ENCODE measurements around the gene THADA.
"Not testable (repeated sequence)": the region's sequence is repeated elsewhere in the genome, so short reads cannot be mapped to it uniquely, and the experiment has no call there.

THADA gene

DNA sequence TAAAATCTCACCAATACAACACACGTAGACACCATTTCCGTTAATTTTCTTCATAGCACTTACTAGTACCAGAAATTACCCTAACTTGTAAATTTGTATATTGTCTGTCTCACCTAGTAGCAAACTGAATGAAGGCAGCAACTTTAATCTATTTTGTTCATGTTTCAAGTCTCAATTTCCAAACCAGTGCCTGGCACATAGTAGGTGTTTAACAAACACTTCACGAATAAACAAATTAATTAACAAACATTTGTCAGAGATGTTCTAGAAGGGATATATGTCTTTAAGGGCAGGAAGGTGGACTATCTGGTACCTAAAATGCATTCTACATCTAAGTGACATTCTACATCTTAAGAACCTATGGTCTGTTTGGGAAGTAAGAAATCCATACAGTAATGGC is 963 bp downstream of the THADA start:
- no peak for DNase-seq (ENCODE audit: low read depth in 2 of 2)

DNA sequence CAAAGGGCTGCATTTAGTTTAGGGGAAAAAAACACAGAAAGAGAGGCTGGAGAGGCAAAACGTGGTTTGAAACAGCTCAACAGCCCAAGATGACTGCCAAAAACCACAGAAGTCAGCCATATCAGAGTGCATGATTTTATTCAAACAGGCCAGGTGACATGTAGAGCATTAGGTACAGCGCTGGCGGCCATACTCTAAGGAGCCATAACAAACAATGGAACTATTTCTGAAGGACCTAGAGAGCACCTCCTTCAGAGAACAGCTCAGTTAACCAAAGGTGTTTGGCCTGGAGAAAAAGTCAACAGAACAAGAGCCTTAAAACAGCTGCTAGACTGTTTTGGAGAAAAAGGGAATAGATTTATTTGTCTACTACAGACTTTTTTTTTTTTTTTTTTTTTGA is 2.6 kb downstream of the THADA start:
- DNase-seq (ENCODE audit: low read depth in 2 of 2): no peak

DNA sequence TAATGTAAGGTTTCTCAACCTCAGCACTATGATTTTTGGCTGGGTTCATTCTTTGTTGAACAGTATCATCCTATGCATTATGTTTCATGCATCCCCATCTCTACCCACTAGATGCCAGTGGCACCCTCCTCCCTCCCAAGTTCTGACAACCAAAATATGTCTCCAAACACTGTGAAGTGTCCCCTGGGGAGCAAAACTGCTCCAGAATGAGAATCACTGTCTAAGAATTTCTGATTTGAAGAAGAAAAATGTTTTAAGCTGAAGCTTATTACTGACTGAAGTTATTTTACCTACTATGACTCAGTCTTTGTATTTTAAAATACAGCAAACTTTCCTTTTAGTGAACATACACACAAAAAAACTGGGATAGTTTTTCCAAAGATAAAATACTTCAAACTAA is 3.4 kb downstream of the THADA start:
- peak; percentile 58 to 65 for DNase-seq (ENCODE audit: low read depth in 2 of 2)

GRCh38 chr2:43585708-43586107 is 10.1 kb downstream of the THADA start:
- no peak for DNase-seq (ENCODE audit: low read depth in 2 of 2)

DNA sequence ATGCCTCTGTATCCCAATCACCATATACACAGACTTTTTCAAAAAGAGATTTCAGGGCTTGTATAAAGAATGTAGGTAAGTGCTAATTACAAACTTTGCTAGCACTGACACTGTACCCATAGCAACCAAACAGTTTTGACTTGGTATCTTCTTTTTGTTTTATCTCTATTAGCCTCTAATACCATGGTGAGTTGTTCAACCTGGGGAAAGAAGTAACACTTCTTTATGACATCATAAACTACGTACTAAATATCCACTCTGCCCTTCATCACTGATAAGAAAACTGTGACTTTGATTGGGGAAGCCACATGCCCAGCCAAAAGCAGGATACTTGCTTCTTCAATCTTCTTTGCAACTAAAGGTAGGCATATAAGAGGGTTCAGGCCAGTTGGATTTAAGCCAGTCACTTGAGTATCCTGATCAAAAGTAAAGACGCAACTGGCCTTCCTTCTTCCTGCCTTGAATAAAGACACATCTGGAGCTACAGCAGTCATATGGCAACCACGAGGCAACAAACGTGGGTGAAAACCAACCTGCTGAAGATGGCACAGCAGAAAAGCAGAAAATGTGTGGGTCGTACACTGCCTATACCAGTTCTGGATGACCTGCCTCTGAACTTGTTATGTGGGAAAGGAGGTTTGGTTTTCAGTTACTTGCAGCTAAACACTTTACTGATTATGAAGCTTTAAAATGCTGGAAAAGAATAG is 16.4 kb downstream of the THADA start:
- DNase-seq (ENCODE audit: low read depth in 2 of 2): no peak

DNA sequence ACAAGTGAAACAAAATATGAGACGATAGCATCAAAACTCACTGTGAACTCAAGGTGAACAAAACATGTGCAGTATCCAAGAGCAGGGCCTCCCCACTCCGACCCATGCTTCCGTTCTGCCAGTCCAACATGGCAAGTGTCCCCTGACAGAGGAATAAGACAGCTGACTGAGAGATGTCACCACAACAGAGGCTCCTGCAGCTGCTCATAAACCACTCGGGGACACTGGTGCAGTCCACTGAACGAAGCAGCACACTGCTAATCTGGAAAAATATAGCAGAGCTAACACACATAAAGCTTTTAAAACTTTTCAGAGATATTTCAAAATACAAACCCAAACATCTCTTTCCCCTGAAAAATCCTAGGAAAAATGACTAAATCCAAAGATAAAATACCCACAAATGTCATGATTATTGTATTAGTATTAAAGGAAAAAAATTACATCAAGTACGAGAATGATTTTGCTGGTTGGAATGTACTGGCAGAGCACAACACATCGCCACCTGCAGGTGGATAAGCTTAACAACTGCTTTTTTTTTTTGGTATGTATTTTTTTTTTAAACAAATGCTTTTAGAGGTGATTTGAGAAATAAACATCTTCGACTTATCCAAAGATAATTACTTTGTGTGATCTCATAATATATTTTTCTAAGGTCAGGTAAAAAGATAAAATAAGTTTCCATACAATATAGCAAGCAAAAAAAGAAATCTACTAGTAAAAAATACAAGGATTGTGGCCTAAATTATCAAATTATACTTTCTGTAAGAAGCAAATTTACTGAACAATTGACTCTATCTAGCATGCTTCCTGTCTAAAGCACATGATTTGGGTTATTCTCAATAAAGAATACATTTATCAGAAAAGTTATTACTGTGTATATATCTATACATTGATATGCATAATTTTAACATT is 18.6 kb downstream of the THADA start:
- peak in 1 of 2 experiments; percentile 37 for DNase-seq (ENCODE audit: low read depth in 2 of 2)

DNA sequence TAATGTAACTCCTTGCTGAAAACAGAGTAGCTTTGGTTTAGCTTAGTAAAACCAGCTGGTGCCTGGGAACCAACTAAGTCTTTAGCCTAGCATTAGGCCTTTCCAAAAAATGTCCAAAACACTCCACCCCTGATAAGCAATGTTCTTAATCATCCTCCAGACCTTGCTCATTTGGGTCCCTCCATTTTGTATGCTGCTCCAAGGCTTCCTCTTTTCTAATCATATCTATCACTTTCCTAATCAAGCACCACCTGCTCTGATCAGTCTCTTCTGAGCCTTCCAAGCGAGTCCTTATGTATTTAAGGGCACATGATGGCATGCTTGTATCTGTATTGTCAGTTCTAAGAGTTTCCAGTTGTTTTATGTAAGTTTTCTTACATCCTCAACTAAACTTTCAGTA is 23.6 kb downstream of the THADA start:
- DNase-seq (ENCODE audit: low read depth in 2 of 2): no peak

- no peak for DNase-seq (ENCODE audit: low read depth in 2 of 2)
These were observed 25.9 kb downstream of the THADA start for GRCh38 chr2:43569921-43570320.

DNA sequence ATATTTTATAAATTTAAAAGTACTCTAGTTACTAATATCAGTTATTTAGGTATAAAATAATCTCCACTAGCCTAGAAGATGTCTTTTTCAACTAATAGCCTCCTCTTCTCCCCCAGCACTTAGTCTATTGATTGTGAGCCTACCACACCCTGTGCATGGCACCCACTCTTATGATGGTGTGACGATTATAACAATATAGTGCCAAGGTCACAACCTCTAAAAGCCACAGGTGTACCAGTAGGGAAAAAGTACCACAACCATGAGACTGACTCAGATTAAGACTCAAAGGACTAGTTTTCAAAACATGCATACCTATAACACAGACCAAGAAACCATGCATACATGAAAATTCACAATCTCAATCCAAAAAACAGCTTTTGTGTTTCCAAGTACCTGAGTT is 27.6 kb downstream of the THADA start:
- DNase-seq (ENCODE audit: low read depth in 2 of 2): no peak

DNA sequence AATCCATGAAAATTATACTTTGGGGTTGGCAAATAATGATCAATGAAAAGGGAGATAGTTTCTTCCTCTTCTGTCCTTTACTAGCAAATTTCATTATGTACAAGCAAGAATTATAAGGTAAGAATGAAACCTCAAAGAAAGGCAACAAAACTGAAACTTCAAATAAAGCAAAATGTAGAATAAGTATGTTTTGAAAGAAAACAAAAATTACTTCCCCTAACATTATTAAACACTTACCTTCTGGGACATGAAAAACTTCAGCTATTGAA is 29.4 kb downstream of the THADA start:
- no peak for DNase-seq (ENCODE audit: low read depth in 2 of 2)

- DNase-seq (ENCODE audit: low read depth in 2 of 2): no peak
These were observed 32.2 kb downstream of the THADA start for GRCh38 chr2:43563679-43564078.

GRCh38 chr2:43560231-43560547 is 35.6 kb downstream of the THADA start:
- no peak for DNase-seq (ENCODE audit: low read depth in 2 of 2)

DNA sequence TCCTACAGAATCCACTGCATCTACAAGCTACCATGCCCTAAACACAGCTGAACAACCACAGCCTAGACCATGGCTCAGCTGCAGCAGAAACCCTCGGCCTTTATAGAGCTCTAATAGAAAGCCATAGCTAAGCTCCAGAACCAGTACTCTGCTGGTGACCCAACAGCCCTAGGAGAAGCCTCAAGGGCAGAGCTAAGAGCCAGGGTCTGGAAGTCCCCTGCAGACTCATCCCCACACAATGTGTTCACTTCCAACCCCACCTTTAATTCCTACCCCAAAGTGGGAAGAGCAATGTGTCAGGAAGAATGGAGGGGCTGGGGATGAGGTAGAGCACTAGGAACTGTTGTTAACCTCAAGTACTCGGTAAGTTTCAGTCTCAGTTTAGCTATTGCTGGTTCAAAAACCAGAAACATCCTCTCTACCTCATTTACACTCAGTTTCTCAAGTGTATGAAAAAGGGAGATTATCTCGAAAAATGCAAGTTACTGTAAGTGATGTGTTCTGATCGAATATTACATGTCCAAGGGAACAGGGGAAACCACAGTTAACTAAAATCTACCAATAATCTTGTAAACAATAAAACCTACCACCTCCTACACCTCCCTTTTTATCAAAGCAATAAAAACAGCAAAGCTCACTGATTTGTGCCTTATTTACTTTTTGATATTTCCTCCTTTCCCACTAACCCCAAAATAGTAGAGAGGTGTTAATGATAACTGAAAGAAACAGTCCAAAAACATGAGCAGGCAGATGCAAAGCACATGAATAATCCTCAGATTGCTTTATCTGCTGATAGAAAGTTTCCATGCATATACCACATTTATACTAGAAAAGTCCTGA is 36.2 kb downstream of the THADA start:
- DNase-seq (ENCODE audit: low read depth in 2 of 2): no peak

GRCh38 chr2:43557196-43557595 is 38.6 kb downstream of the THADA start:
- no peak for DNase-seq (ENCODE audit: low read depth in 2 of 2)

DNA sequence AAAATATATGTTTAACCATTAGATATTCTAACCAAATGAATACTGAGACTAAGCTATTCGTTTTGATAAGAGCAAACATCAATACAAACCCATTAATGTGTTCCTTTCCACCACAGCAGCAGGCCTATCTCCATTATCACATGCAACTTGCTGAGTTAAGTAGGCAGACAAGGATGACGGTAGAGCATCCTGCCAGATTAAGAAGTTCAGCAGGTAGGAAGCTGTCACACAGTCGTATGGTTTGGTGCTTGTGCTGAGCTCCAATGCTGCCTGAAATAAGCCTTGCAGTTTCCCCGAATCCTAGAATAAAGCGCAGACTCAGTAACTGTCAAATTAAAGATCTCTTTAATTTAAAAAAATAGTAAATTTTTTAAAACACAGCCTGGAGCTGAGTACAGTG is 39.6 kb downstream of the THADA start:
- no peak for DNase-seq (ENCODE audit: low read depth in 2 of 2)

DNA sequence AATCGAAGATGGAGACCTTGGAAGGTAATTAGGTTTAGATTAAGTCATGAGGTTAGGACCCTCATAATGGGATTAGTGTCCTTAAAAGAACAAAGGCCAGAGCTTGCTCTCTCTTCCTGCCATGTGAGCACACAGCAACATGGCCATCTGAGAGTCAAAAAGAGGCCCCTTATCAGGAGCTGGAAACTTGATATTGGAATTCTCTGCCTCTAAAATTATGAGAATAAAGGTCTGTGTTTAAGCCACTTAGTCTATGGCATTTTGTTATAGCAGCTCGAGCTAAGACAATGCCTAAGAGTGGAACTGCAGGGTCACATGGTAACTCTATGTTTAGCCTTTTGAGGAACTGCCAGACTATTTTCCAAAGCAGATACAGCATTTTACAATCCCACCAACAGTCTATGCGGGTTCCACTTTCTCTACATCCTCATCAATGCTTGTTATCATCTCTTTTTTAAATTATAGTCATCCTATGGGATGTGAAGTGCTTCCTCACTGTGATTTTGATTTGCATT is 42.4 kb downstream of the THADA start:
- no peak for DNase-seq (ENCODE audit: low read depth in 2 of 2)

GRCh38 chr2:43551990-43552389 is 43.8 kb downstream of the THADA start:
- no peak for DNase-seq (ENCODE audit: low read depth in 2 of 2)

- DNase-seq (ENCODE audit: low read depth in 2 of 2): not testable (repeated sequence)
These were observed 47.5 kb downstream of the THADA start for GRCh38 chr2:43548381-43548780.

DNA sequence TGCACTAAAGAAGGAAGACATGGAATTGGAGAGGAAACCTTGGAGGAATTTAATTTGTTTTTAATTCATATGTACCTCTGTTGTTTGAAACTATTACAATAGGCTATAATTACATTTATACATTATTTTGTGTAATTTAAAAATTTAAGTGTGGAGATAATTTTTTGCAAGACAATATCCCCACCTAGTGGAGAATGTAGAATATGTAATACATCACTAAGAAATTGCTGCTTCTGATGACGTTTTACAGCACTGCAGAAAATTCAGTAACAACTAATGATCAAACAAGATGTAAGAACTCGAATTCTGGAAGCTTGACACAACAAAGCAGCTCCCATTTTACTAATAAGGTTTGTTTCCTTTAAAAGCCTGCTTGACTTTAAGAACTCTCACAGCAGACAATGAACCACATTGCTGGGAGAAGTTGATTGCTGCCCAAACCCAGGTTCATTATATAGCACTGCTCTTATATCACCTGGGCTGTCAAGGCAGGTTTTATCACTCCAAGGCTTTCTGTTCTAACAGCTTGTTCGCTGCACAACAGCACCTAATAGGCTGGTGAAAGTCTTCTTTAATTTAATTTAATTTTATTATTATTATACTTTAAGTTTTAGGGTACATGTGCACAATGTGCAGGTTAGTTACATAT is 53.4 kb downstream of the THADA start:
- DNase-seq (ENCODE audit: low read depth in 2 of 2): peak; percentile 16 to 24

DNA sequence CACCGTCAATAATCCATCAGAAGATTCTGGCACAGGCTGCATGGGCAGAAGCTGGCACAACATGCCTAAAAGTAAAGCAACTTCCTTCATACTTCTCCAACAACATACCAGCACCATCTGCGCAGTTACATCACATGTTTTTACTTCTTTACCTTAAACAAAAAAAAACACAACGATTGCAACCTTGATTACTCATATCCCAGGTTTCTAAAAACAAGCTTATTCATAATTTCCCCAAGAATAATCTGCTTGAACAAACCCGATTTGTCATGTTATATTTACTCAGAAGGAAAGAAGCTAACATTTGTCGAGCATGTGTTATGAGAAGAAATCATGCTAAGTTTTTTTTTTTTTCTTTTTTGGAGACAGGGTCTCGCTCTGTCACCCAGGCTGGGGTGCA is 54.7 kb downstream of the THADA start:
- no peak for DNase-seq (ENCODE audit: low read depth in 2 of 2)

DNA sequence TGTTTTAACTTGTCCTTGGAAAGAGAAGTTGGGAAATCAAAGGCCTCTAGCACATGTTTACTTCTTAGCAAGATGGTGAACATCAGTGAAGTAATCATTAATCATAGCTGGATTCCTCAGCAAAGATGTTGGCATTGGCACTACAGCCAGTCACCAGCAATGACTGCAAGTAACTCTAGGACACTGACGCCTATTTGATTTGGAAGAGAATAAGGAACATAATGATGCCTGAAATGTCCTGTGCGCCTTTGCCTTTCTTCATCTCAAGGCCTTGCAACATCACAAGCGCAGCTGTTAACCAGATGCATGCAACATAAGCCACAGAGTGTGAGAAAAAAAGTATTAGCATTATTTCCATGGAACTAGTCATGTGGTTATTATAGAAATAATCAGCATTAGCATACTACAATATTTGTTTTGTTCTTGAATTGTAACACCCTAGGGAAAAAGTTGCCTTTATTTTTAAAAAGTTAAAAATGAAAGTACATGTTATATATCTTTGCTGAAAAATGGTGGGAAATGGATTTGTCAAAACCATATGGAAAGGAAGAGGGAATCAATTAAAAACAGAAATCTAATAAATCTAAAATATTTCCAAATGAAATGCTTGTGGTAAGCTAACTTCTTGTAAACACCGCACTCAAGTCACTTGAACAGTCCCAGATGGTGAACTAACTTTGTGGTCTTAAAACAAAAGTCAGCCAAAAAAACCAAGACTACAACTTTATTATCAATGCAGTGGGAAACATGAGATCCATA is 55.6 kb downstream of the THADA start:
- peak; percentile 93 for DNase-seq (ENCODE audit: low read depth in 2 of 2)

Data from fibroblast of skin of left biceps (primary cell).